Kidney epithelial cell (primary cell): ENCODE measurements around the gene EMILIN2. TPM values are rescaled to one million over a fixed set of nuclear protein-coding genes. Genes with fewer than 3 reads are reported as not detected.

Experiments used
- DNase-seq: peaks from one replicate; pipeline ENCODE4 v3.0.0-alpha.2; 2010; ENCODE audit warnings: low read depth
- H3K27me3 ChIP-seq: 2 replicates; pipeline ENCODE4 v1.6.0; 2011; ENCODE audit warnings: low read length; ENCODE audit not compliant: control insufficient read depth, insufficient read depth
- H3K36me3 ChIP-seq: 2 replicates; pipeline ENCODE4 v1.5.1; 2011; ENCODE audit warnings: low read length; ENCODE audit not compliant: control insufficient read depth, insufficient read depth
- H3K4me3 ChIP-seq: 2 replicates; pipeline ENCODE4 v1.5.1; 2011; ENCODE audit warnings: low read depth, mild to moderate bottlenecking, control low read depth, low read length
- total RNA-seq: library from RNA; depleted of rRNA; stranded (reverse); fragments of >200 nt; gene quantifications from 2 replicates; pipeline ENCODE4 v1.2.3, GENCODE V29; 2015
- TF ChIP-seq, protein P1 (sequence below): IDR thresholded peaks from 2 replicates; pipeline ENCODE4 v1.5.1; 2011; ENCODE audit warnings: mild to moderate bottlenecking, moderate library complexity, low read length, control low read depth, inconsistent platforms; ENCODE audit not compliant: insufficient read depth, poor library complexity, severe bottlenecking

EMILIN2 gene
- total RNA-seq, 1 donor from 2014 or later = 27.0 TPM

DNA sequence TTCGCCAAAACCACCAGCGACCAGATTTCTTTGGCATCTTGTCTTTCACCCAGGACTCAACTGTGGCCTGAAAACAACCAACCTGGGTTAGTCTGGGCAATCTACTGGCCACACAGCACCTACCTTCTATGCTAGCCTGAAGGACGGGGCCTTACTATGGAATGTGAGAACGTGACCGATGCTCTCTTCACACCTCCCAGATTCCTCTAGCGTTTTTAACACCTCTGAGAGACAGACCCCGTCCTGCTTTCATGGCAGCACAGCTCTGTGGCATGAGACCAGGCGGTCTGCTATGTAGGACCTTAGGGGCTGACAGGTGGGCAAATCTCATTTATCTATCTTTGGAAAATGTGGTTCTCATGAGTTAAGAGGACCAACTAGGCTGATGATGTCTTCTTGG, 80.9 kb downstream of the EMILIN2 start:
- no peak for DNase-seq
- TF ChIP-seq, protein P1, sequence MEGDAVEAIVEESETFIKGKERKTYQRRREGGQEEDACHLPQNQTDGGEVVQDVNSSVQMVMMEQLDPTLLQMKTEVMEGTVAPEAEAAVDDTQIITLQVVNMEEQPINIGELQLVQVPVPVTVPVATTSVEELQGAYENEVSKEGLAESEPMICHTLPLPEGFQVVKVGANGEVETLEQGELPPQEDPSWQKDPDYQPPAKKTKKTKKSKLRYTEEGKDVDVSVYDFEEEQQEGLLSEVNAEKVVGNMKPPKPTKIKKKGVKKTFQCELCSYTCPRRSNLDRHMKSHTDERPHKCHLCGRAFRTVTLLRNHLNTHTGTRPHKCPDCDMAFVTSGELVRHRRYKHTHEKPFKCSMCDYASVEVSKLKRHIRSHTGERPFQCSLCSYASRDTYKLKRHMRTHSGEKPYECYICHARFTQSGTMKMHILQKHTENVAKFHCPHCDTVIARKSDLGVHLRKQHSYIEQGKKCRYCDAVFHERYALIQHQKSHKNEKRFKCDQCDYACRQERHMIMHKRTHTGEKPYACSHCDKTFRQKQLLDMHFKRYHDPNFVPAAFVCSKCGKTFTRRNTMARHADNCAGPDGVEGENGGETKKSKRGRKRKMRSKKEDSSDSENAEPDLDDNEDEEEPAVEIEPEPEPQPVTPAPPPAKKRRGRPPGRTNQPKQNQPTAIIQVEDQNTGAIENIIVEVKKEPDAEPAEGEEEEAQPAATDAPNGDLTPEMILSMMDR = no peak
- Histone ChIP-seq H3K4me3 (no peak overlapping the region), H3K36me3 (peaks cover 1% of the 10 kb centered on the region), H3K27me3 (no peaks in the 10 kb centered on the region)

GRCh38 chr18:2932247-2933181, 85.7 kb downstream of the EMILIN2 start:
- TF ChIP-seq, protein P1 = peak; percentile 51
- no peaks in the 10 kb centered on the region for H3K27me3 ChIP-seq
- DNase-seq = no peak
- peaks cover 1% of the 10 kb centered on the region for H3K36me3 ChIP-seq
- H3K4me3 ChIP-seq = no peak overlapping the region

DNA sequence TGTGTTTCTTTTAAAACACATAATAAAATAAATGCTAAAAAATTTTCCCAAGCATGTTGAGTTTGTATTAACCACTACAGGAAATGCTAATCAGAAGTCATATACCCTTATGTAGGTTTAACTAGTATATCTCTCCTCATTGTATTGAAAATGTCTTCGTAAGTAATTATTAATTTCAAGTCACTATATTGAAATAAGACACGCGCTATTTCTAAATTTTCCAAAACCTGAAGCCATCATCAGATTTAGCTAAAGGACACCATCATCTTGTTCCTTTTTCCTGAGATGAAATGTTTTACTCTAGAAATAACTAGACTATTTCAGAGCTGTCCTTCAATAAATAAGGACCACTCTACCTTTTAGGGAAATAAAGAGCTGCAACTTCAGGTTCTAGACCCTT, 87.2 kb downstream of the EMILIN2 start:
- H3K4me3 ChIP-seq = no peak overlapping the region
- TF ChIP-seq, protein P1 = no peak
- peaks cover 3% of the 10 kb centered on the region for H3K36me3 ChIP-seq
- no peak for DNase-seq
- no peaks in the 10 kb centered on the region for H3K27me3 ChIP-seq

GRCh38 chr18:2935438-2936192, 88.8 kb downstream of the EMILIN2 start:
- Histone ChIP-seq H3K4me3 (no peak overlapping the region), H3K27me3 (no peaks in the 10 kb centered on the region), H3K36me3 (peaks cover 3% of the 10 kb centered on the region)
- DNase-seq = no peak
- TF ChIP-seq, protein P1 = no peak

GRCh38 chr18:2939317-2939716, 92.5 kb downstream of the EMILIN2 start:
- Histone ChIP-seq H3K4me3 (no peak overlapping the region), H3K36me3 (peaks cover 2% of the 10 kb centered on the region), H3K27me3 (no peaks in the 10 kb centered on the region)
- DNase-seq = peak; percentile 95
- TF ChIP-seq, protein P1 = no peak
